Measurements from ENCODE around the gene ZNF322. TPM values are rescaled to one million over a fixed set of nuclear protein-coding genes. Genes with fewer than 3 reads are reported as not detected.

The ZNF322 gene
- total and polyA plus RNA-seq, 10 donors, result 6.1 to 25.9 (median 20.3) TPM

- intact Hi-C loops (cut with DNase I; ENCODE audit: low total_unique reads), result no loop called here
- no peak overlapping the region for H3K27ac ChIP-seq
- no peaks in the 10 kb centered on the region for H3K36me3 ChIP-seq
- H3K9me3 ChIP-seq, result peaks cover 0 to 15% (median 5%) of the 10 kb centered on the region in 8 donors
- TF ChIP-seq, protein P1, sequence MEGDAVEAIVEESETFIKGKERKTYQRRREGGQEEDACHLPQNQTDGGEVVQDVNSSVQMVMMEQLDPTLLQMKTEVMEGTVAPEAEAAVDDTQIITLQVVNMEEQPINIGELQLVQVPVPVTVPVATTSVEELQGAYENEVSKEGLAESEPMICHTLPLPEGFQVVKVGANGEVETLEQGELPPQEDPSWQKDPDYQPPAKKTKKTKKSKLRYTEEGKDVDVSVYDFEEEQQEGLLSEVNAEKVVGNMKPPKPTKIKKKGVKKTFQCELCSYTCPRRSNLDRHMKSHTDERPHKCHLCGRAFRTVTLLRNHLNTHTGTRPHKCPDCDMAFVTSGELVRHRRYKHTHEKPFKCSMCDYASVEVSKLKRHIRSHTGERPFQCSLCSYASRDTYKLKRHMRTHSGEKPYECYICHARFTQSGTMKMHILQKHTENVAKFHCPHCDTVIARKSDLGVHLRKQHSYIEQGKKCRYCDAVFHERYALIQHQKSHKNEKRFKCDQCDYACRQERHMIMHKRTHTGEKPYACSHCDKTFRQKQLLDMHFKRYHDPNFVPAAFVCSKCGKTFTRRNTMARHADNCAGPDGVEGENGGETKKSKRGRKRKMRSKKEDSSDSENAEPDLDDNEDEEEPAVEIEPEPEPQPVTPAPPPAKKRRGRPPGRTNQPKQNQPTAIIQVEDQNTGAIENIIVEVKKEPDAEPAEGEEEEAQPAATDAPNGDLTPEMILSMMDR (IDR thresholded peaks at IDR 0.05 in 8 of 11, conservative IDR thresholded peaks at IDR 0.05 in 3 of 11), result no peak
- TF ChIP-seq POLR2AphosphoS5 (IDR thresholded peaks at IDR 0.05) (no peak), POLR2A (IDR thresholded peaks at IDR 0.05) (no peak)
- no peak for DNase-seq
- H3K4me1 ChIP-seq, result peaks cover 0 to 18% (median 15%) of the 10 kb centered on the region in 6 donors
- H3K4me3 ChIP-seq, result peak overlapping the region in 2 of 8 donors; percentile 30 to 62
- H3K27me3 ChIP-seq (replicated peaks in 1 of 7), result peaks cover 2 to 64% (median 27%) of the 10 kb centered on the region in 7 donors
- 43 to 52% (median 45%) methylated on average over 17 to 19 of the region's 19 CpGs for WGBS, 5 donors
Measured at GRCh38 chr6:26613201-26613600, 46.3 kb downstream of the ZNF322 start.

- Histone ChIP-seq H3K27me3 (replicated peaks in 1 of 7) (peaks cover 2 to 51% (median 27%) of the 10 kb centered on the region in 7 donors), H3K27ac (no peak overlapping the region), H3K4me1 (peaks cover 3 to 26% (median 17%) of the 10 kb centered on the region in 6 donors), H3K4me3 (no peak overlapping the region), H3K9me3 (peaks cover 0 to 10% (median 4%) of the 10 kb centered on the region in 8 donors), H3K36me3 (no peaks in the 10 kb centered on the region)
- no peak for DNase-seq
- intact Hi-C loops (cut with DNase I; ENCODE audit: low total_unique reads), result no loop called here
- no peak for TF ChIP-seq POLR2A (IDR thresholded peaks at IDR 0.05)
- TF ChIP-seq, protein P1 (IDR thresholded peaks at IDR 0.05 in 8 of 11, conservative IDR thresholded peaks at IDR 0.05 in 3 of 11), result no peak
- no peak for TF ChIP-seq POLR2AphosphoS5 (IDR thresholded peaks at IDR 0.05)
- 48 to 67% (median 55%) methylated on average over 1 of the region's 1 CpG for WGBS, 5 donors
Measured at GRCh38 chr6:26611599-26611998, 47.9 kb downstream of the ZNF322 start.

GRCh38 chr6:26609463-26609862 is 50.1 kb downstream of the ZNF322 start:
- H3K27ac ChIP-seq, result no peak overlapping the region
- intact Hi-C loops (cut with DNase I; ENCODE audit: low total_unique reads), result loop anchor here (5.0 kb wide), 1 partner anchor 473 kb away; no protein-coding TSS in a partner anchor
- WGBS, 5 donors, result 57 to 76% (median 67%) methylated on average over 3 of the region's 3 CpGs

More at GRCh38 chr6:26609463-26609862, 50.1 kb downstream of the ZNF322 start:
- H3K36me3 ChIP-seq, result no peaks in the 10 kb centered on the region
- peaks cover 3 to 22% (median 13%) of the 10 kb centered on the region in 6 donors for H3K4me1 ChIP-seq
- TF ChIP-seq, protein P1 (IDR thresholded peaks at IDR 0.05 in 8 of 11, conservative IDR thresholded peaks at IDR 0.05 in 3 of 11), result no peak
- TF ChIP-seq POLR2A (IDR thresholded peaks at IDR 0.05) (no peak), POLR2AphosphoS5 (IDR thresholded peaks at IDR 0.05) (no peak)
- H3K9me3 ChIP-seq, result no peaks in the 10 kb centered on the region
- H3K27me3 ChIP-seq (replicated peaks in 1 of 7), result peaks cover 2 to 30% (median 18%) of the 10 kb centered on the region in 7 donors
- DNase-seq, result no peak
- no peak overlapping the region for H3K4me3 ChIP-seq
